HG03469 (cell line): Measurements from ENCODE around the gene CD200R1L.
A peak's percentile ranks its signal among the peaks of the same experiment; 100 is the strongest.

Source experiments
- ATAC-seq: cut with Tn5 transposase; IDR thresholded peaks from one replicate; pipeline ENCODE4 v1.9.1; 2021; ENCODE audit warnings: mild to moderate bottlenecking, moderate library complexity, moderate number of reproducible peaks; ENCODE audit not compliant: unreplicated experiment

The CD200R1L gene

DNA sequence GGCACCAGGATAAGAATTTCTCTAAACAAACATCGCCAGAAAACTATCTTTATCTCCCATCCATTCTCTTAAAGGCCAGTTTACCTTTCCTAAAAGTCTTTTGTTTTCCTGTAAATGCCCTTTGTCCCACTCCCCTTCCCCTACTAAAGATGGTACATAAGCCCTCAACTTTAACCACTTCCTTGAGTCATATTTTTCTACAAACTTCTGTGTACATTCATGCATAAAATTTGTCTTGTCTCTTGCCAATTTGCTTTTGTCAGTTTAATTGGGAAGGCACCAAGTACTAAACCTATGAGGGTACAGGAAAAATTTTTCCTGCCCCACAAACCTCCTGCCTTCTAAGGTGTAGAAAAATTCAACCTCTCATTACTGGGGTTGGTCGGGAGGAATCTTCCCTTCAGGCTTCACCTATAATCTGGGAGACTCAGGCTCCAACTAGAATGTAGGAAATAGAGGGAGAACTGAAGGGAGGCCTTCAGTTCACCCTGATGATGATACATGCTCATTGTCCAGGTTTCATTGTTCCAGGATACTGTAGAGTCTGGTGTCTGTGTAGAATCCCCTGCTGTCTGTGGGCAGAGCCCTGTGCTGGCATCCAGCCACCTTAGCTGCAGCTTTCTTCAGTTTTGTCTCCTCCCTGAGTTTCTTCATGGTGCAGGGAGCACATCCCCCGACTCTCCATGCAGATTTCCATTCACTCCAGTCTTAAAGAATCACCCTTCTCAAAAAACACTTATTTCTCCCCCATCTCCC, 53.2 kb downstream of the CD200R1L start:
- no peak for ATAC-seq

DNA sequence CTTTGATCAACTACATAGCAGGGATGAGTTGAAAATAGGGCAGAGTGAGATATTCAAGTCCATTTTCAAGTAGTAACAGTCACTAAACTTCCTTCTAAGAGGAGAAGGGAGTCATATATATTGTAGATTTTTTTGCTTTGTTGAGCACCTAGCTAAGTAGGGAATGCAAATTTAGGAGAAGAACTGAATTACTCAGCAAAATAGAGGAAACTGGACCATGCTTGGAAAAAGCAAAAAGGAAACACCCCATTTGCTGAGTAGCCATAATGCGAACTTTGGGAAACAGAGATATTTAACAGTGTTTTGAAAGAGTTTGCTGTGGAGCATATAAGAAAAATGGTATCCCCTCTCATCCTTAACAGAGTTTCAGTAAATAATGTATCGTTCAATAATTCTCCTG, 54.9 kb downstream of the CD200R1L start:
- no peak for ATAC-seq

DNA sequence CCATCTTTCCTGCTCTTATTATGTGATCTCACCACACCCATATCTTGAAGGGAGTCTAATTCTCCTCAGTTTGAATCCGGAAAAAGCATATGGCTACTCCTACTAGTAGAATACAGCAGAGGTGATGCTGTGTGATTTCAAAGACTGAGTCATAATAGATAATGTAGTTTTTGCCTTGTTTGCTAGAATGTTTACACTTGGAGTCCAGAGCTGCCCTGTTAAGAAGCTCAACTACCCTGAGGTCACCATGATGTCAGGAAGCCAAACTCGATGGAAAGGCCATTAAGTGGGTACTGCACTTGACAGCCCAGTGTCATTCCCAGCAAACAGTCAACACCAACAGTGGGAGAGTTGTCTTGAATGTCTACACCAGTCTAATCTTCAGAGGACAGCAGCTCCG, 56.9 kb downstream of the CD200R1L start:
- ATAC-seq: no peak

DNA sequence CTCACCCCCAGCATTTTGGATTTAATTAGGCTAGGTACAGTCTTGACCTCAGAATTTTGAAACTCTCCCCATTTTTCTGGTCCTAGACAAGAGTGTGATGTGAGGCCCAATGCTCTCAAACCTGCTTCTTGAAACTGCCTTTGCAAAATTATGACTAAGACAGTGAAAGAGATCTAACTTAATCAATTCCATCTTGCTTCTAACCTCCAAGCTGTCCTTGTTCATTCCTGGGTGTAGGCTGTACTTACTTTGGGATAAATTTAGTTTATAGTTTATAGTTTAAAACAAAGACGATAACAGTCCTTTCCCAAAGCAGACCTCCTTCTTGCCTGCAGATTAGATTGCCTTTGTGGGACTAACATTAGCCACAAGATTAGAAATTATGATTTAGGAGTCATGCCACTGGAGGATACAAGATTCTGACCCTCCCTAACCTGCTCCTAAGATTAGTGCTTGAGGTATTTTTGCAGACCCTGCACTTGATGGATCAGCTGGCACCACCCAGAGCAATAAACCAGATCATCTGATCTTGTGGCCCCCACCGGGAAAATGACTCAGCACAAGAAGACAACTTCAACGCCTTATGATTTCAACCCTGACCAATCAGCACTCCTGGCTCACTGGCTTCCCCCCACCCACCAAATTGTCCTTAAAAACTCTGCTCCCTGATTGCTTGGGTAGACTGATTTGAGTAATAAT, 59.6 kb downstream of the CD200R1L start:
- no peak for ATAC-seq

DNA sequence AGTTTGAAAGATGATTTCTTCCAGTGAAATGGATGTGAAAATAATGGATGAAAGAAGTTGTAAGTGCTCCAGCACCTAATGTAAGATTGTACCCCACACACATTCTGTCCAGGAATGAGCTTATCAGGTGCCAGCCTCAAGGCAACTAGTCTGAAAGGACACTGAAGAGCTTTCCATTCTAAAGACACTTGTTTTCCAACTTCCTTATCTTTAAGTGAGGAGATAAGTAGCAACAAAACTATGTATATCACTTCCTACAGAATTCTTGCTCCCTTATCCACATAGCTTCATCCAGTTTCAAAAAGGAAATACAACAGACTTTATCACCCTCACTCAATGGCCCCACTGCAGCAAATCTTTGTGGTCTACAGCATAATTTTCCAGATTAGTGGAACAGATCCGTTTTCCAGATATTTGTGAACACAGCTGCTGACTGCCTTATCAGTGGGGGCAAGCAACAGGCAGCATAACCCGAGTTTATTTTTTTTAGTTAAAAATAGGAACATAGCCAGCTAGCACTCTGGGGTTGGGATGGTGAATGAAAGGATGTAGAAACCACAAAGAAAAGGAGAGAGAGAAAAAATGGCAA, 60.6 kb downstream of the CD200R1L start:
- no peak for ATAC-seq

DNA sequence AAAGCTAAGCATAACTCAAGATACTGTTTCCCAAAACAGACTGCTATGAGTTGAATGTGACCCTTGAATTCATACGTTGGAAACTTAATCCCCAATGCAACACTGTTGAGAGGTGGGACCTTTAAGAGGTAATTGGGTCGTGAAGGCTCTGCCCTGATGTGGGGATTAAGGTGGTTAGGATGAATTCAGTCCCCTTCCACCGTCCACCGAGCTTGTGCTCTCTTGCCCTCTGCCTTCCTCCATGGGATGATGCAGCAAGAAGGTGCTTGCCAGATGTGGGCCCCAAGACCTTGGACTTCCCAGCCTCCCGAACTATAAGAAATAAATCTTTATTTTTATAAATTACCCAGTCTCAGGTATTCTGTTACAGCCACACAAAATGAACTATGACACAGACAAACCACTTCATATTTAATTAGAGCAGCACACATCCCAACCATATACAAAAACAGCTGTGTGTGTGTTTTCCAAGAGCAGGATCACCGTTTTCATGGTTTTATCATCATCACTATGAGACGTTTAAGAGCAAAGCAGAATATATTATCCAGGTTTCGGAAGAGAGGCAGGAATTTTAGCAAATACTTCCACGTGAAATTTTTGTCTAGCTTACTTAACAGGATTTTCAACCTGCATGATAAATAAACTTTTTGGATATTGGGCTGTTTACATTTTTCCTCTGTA, 61.2 kb downstream of the CD200R1L start:
- ATAC-seq: no peak

DNA sequence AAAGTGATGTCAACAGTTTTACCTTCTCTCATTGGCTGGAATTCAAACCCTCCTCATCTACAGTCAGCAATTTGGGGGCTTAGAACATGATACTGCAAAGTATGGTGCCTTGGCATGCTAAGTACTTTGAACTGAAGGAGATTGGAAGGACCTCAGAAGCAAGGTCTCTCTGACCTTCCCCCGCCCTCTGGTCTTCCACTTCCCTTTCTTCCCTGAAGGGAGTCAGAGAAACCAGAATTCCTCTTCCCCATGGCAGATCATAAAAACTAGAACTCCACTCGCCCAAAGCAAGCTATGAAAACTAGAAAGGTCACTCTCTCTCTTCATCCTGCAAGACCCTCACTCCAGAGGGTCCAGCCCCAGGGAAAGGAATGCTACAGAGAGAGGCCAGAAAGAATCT, 64.2 kb downstream of the CD200R1L start:
- no peak for ATAC-seq

DNA sequence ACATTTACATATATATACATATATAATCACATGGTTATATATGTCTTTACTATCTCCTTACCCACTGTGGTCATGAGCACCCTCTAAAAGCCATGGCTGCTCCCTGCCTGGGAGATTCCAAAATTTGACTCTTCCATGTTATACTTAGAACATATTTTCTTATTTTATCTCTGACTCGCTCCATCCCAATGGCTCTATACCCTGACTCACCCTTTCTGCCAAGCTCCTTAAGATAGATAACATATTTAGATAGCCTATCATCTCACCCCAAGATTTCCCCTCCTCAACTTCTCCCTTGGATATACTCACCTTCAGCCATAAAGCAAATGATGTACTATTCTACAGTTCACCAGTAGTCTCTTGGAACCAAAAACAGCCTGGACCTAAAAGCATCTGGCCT, 65.1 kb downstream of the CD200R1L start:
- ATAC-seq: no peak

DNA sequence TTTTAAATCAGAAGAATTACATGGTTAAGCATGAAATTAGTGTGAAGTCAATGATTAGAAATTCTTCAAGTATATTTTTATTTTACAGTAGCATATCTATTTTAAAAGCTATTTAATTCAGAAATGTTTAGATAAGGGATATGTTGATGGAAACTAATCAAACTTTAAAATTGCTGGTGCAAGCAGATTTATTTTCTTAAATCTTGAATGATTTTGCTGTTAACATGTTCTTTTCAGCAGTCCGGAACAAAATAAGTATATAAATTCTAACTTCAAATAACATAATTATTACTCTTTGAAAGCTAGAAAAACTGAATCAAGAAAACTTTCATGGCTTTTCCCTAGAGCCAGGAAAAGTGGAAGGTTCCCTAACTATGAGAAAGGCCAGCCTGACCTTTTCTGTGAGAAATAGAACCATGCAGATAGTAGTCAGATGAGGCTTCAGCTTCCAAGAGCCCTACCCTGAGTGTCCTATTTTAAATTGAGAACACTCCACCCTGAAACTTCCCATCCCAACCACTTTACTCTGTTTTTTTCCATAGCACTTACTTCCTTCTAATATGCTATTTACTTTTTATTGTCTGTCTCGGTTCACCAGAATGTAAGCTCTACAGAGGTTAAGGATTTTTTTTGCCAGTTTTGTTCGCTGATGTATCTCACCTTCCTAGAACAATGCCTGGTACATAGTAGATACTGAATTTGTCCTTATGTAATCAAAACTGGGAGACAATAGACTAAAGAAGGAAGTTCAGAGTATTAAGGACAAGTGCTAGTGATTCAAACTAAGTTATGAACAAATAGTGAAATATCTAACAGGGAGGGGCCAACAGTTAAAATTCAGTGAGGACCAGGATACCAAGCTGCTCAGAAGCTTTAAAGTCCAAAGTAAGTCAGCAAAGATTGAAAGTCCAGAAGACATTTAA, 66.8 kb downstream of the CD200R1L start:
- ATAC-seq: no peak

DNA sequence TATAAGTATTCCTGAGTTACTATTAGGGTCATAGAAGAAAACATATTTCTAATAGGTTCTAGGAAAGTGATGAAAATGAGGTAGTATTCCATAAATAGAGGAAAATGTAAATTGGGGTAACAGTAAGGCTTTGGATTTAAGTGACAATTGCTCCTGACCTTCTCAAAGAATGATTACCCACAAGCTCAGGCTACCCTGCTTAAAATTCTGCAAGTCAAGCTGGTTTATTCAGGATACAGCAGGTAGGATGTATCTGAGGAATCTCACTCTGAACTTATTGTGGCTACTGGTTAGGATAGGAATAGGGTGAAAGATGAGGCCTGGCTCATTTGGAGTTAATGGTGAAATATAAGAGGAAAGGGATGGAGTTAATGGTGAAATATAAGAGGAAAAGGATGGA, 67.7 kb downstream of the CD200R1L start:
- ATAC-seq: no peak

DNA sequence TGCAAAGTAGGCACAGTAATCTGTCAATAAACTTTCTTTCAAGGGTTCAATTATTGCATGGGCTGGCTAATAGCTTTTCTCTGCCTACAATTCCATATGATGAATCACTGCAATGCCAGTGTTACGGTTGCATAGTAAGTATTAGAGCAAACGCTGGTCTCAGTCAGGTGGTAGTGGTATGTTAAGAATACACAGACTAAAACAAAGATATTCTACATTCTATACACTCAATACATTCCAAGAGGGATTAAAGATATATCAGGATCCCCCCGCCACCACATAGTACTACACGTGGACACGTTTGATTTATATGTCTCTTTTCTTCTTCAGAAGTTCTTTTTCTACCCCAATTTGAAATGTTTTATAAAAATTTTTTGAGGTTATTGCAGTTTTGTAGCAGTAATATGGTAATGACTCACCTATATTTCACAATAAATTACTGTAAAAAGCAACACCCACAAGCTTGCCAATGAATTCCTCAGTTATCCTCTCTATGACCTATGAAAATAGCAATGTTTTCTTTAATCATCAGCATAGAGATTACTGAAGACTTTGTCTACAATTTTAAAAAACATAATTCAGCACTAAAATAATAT, 68.2 kb downstream of the CD200R1L start:
- ATAC-seq: no peak

DNA sequence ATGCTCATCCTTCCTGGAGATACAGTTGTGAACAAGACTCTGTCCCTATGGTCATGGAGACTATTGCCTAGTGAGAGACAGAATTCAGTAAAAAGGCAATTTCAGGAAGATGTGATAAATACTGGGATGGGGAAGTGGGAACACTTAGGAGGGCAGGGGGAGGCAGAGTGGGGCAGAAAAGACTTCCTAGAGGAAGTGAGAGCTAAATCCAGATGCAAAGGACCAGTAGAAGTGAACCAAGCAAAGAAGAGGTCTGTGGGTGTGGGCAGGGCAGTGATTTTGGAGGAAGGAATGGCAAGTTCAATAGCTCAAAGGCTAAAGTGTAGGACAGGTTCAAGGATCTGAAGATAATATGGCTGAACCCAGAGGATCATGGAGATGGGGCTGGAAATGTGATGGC, 68.9 kb downstream of the CD200R1L start:
- ATAC-seq: no peak

DNA sequence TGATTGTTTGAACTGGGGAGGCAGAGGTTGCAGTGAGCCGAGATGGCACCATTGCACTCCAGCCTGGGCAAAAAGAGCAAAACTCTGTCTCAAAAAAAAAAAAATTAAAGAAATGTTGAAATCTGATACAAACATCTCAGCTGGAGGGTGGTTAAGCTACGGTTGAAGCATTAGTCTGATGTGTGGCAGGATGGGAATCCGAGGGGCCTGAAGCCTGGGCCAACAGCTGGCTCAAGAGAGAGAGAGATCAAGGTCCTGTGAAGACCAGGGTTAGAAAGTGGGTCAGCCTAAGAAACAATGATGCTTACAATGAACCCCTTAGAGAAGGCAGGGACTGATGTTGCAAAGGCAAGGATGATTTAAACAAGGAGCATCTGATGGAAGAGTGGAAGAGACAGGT, 69.8 kb downstream of the CD200R1L start:
- no peak for ATAC-seq

DNA sequence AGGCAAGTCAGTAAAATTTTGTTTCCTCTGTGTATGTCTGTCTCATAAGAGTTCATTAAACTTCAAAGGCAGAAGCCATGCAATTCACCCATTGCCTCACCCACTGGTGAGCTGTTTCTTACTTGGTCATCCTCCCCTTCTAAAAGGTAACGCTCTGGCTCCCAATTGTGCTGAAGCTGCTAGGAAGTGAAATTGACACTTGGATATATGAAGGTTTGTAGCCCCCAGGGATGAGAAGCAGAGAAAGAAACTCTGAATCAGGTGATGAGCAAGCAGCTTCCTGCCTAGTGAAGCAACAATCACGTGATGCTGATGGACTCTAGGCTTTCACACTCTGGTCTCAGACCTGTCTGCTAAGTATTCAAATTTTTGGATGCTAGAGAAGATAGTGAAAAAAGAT, 70.7 kb downstream of the CD200R1L start:
- no peak for ATAC-seq

DNA sequence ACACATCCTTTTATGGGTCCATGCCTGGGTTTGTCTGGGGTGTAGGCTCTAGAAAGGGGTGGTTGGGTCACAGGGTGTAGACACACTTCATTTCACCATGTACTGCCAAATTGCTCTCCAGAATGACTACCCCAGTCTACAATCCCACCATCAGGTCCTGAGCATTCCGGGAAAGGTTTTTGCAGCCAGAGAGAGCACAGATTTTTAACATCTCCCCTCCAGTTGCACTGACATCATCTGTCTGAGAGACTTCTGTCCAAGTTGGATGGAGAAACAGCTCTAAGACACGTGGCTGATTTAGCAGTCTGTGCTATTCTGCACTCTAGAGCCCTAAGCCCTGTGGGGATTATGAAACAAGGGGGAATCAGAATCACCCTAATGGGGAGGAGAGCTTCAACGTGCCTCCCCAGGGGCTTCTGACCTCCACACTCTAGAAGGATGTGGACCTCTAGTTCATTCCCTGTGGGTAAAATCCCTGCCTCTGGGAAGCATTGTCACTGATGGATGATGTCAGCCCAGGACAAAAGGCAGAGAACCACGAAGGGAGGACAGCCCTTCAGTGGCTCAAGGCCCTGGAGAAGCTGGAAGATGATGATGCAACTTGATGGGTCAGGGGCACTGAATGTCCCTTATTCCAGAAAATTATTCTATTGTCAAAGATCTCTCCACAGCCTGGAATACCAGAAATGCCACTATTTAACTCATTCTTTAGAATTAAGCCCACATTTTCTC, 71.5 kb downstream of the CD200R1L start:
- no peak for ATAC-seq

DNA sequence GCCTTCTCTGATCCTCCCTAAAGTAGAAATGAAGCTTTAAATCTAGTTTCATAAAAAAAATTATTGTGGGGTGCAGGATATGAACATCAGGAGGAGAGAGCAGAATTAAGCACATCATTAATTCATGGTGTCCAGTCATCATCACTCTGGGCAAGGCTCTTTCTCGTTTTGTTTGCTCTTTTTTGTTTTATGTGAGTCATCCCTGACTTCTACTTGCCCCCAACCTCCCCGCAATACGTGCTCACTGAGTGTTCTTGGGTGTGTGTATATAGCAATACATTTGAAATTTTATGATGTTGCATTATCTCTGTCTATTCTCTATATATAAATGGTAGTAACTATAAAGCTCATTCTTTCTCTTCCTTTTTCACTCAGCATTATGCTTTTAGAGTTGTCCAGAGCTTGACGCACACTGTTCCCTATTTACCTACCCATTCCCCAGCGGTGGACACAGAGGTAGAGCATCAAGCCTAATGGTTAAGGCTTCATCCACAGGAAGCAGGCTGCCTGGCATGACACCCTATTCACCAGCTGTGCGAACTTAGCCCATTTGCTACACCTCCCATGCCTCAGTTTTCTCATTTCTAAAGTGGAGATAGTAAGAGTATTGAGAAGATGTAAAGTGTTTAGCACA, 72.3 kb downstream of the CD200R1L start:
- no peak for ATAC-seq

DNA sequence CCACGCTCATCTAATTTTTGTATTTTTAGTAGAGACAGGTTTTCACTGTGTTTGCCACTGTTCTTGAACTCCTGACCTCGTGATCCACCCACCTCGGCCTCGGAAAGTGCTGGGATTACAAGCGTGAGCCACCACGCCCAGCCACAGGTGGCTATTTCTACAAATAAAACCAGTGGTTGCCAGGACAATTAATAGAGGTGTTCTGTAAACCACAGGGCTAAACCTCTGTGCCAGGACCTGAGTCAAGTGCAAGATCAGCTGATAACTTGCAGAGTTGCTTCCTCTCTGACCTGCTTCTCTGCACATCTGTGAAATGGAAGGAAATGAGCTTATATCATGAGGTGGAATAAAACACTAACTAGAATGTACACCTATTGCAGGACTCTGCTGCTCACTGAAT, 72.8 kb downstream of the CD200R1L start:
- peak; percentile 44 for ATAC-seq

DNA sequence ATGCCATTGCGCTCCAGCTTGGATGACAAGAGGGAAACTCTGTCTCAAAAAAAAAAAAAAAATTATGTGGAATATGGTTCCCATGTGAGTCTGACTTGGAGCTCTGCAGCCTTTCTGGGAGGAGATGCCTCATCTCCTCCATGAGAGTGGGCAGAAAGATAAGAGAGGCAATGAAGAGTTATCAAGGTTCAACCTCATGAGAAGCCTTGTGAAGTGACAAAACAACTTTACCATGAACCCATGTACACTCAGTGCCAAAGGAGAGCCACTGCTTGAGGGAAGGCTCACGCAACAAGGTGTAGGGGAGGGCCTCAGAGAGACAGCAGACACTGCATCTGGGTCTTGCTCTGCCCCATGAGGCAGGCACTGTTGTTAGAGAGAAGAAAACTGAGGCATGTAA, 75.7 kb downstream of the CD200R1L start:
- ATAC-seq: no peak

DNA sequence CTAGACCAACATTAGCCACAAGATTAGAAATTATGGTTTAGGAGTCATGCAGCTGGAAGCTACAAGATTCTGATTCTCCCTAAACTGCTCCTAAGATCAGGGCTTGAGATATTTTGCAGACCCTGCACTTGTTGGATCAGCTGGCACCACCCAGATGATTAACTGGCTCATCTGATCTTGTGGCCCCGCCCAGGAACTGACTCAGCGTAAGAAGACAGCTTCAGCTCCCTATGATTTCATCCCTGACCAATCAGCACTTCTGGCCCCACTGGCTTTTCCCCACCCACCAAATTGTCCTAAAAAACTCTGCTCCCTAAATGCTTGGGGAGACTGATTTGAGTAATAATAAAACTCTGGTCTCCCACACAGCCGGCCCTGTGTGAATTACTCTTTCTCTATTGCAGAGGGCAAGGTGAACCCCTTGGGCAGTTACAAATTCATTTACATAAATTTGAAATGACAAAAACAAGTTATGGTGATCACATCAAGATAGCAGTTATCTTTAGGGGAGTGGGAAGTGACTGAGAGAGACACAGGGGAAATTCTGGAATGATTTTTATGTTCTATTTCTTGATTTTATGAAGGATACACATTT, 76.5 kb downstream of the CD200R1L start:
- ATAC-seq: no peak
